GM18861 (cell line): Measurements from ENCODE around the gene LRIG3.
"Not testable (repeated sequence)": the region's sequence is repeated elsewhere in the genome, so short reads cannot be mapped to it uniquely, and the experiment has no call there.

Experiments
- ATAC-seq: cut with Tn5 transposase; IDR thresholded peaks from one replicate; pipeline ENCODE4 v1.9.1; 2021; ENCODE audit not compliant: unreplicated experiment

LRIG3 gene

DNA sequence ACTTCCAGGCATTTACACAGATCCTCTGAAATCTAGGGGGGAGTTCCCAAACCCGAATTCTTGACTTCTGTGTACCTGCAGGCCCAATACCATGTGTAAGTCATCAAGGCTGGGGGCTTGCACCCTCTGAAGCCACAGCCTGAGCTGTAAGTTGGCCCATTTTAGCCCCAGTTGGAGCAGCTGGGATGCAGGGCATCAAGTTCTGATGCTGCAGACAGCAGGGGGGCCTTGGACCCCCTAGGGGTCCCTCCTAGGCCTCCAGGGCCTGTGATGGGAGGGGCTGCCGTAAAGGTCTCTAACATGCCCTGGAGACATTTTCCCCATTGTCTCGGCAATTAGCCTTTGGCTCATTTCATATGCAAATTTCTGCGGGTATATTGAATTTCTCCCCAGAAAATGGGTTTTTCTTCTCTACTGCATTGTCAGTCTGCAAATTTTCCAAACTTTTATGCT lies 59.5 kb downstream of the LRIG3 start:
- no peak for ATAC-seq

DNA sequence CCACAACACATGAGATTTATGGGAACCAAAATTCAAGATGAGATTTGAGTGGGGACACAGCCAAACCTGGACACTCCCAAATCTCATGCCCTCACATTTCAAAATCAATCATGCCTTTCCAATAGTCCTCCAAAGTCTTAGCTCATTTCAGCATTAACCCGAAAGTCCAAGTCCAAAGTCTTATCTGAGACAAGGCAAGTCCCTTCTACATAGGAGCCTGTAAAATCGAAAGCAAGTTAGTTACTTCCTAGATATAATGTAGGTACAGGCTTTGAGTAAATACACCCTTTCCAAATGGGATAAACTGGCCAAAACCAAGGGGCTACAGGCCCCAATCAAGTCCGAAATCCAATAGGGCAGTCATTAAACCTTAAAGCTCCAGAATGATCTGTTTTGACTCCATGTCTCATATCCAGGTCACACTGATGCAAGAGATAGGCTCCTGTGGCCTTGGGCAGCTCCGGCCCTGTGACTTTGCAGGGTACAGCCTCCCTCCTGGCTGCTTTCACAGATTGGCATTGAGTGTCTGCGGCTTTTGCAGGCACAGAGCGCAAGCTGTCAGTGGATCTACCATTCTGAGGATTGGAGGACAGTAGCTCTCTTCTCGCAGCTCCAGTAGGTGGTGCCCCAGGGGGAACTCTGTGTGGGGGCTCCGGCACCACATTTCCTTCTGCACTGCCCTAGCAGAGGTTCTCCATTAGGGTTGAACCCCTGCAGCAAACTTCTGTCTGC lies 60.1 kb downstream of the LRIG3 start:
- no peak for ATAC-seq

DNA sequence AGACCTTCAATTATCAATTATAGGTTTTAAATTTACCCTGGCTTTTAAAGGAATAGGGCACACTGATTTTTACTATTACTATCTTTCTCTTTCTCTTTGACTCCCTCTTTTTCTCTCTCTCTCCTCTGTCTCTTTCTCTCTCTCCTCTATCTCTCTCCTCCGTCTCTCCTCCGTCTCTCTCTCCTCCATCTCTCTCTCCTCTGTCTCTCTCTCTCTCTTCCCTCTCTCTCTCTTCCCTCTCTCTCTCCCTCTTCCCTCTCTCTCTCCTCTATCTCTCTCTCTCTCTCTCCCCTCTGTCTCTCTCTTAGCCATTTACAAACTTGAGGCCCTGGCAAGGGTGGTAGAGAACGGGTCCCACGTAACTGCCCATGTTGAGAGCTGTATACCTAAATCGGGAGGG lies 62.3 kb downstream of the LRIG3 start:
- no peak for ATAC-seq

DNA sequence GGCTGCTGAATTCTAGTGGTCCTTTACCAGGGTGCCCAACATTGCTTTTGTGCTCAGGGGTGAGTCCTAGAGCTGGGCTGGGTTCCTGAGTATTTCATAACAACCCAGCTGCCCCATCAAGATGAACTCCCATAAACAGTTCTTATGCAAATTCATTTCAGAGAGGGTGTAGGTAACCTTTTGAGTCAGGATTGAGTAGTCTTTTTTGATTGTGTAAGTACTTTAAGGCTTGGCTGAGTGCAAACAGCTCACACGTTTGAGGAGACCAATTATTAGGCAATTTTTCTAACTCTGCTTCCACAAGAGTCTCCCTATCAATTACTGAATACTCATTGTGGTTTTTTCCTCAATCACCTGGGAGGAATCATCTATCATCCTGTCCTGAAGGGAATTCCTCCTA lies 63.1 kb downstream of the LRIG3 start:
- ATAC-seq: not testable (repeated sequence)

DNA sequence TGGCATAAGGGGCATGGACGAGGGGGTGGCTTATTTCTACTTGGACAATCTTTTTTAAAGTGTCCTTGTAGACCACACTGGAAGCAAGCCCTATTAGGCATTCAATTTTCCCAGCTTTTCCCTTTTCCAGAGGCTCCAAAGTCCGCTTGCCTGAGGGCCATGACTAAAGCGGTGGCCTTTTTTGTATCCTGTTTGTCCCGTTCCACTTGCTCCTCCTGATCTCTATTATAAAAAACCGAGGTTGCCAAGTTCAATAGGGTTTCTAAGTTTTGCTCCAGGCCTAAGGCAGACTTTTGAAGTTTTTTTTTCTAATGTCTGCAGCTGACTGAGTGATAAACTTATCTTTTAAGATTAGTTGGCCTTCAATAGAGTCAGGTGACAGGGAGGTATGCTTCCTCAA lies 64.7 kb downstream of the LRIG3 start:
- not testable (repeated sequence) for ATAC-seq

DNA sequence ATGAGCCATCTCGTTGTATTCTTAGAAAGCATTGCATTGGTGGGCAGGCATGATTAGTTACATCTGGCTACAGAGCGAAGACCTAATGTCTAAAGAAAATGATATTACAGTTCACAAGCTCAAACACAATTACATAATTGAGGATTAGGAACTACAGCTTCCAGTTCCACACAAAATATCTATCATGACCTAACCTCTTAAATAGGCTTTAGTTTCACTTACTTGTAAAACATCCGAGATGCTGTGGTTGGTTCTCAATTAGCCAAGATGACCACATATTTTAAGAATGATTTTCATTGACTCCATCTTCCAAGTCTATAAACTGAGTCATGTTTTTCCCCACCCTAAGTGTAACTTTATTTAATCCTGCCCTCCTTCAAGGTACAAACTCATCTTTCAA lies 69.5 kb downstream of the LRIG3 start:
- ATAC-seq: no peak

DNA sequence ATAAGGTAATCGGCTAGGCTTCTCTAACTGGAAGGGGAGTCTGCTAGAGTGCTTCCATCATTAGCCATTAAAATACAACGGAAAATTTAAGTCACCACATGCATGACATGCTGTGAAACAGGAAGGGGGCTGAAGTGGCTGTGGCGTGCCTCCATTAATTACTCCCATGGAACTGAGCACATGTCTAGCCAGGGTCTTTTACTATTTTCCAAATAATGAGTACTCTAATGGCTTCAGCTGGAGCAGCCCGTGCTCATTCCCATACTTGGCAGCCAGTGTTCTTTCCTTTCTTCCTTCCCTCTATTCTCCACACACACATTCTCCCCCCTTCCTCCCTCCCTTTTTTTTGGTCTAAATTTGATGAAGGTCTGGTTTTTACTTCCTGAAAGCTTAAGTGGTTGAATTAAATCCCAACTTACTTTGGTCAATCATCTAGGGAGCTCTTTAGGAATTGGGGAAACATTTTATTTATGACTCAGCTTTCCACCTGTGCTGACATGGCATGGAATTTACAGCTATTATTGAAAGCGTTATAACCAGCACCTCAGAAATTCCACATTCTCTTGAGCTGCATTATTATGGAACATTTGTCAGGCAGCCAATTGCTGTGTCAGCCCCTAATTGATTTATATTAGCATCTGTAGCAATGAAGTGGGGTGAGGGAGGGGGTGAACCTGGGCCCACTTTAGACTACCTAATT lies 72.3 kb downstream of the LRIG3 start:
- ATAC-seq: no peak

DNA sequence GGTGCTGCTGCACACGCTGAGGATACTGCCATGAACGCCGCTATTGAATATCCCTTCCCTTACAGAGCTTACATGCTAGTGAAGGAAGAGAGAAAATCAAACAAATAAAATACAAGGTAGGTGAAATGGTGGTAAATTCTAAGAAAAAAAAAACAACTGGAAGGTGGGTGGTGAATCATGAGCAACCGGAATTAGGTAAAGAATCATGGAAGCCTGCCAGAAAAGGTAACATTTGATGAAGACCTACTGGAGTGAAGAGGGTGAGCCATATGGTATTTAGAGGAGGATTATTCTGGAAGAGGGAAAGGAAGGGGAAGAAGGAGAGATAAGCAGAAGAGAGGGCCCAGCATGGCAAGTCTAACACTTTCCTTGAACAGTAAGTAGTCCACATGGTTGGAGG lies 76.1 kb downstream of the LRIG3 start:
- no peak for ATAC-seq

DNA sequence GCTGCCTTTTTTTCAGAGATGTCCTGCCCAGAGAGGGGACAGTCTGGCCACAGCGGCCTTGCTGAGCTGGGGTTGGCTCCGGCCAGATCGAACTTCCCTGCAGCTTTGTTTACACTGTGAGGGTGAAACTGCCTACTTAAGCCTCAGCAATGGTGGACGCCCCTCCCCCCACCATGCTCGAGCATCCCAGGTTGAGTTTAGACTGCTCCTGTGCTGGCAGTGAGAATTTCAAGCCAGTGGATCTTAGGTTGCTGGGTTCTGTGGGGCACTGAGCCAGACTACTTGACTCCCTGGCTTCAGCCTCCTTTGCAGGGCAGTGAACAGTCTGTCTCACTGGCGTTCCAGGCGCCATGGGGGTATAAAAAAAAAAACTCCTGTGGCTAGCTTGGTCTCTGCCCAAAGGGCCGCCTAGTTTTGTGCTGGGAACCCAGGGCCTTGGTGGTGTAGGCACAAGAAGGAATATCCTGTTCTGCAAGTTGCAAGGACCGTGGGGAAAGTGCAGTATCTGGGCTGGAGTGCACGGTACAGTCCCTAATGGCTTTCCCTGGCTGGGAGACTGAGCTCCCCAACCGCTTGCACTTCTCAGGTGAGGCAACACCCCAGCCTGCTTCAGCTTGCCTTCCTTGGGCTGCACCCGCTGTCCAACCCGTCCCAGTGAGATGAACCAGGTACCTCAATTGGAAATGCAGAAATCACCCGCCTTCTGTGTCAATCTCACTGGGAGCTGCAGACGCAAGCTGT lies 79.1 kb downstream of the LRIG3 start:
- no peak for ATAC-seq

DNA sequence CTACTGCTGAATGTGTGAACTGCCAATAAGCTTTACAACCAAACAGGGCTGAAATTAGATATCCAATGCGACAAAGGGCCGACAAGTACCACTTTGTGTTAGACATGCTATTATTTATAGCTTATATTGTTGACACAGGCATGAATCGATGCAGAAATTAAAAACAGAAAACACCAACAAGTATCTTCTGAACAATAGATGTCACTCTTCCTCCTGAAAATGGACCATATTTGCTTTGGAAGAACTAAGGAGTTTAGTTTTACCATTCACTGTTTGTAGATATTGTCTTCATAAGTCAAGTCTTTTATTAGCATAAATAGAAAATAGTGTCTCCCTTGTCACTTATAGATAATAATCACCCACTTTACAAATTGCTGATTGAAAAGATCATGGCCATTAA lies 86.5 kb downstream of the LRIG3 start:
- no peak for ATAC-seq

DNA sequence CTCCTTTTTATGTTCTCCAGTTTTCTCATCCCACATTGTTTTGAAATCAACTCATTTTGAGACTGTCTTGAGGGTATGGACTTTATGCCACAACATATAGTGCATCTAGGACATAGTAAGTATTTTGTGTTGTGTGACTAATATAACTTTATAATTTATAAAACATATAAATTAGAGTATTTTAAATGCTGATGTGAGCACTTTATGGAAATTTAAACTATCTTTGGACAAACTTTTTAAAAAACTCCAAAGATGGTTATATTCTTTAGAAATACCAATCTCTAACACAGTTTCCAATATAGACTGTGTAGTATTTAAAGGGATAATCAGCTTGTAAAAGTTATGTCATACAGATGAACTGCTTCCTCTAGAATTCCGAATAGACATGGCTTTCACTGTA lies 87.4 kb downstream of the LRIG3 start:
- no peak for ATAC-seq
